Measurements from ENCODE around the gene PPP2R5D. TPM values are rescaled to one million over a fixed set of nuclear protein-coding genes. Genes with fewer than 3 reads are reported as not detected.

Gene PPP2R5D
- polyA plus RNA-seq, 1 experiment: 59.5 TPM

DNA sequence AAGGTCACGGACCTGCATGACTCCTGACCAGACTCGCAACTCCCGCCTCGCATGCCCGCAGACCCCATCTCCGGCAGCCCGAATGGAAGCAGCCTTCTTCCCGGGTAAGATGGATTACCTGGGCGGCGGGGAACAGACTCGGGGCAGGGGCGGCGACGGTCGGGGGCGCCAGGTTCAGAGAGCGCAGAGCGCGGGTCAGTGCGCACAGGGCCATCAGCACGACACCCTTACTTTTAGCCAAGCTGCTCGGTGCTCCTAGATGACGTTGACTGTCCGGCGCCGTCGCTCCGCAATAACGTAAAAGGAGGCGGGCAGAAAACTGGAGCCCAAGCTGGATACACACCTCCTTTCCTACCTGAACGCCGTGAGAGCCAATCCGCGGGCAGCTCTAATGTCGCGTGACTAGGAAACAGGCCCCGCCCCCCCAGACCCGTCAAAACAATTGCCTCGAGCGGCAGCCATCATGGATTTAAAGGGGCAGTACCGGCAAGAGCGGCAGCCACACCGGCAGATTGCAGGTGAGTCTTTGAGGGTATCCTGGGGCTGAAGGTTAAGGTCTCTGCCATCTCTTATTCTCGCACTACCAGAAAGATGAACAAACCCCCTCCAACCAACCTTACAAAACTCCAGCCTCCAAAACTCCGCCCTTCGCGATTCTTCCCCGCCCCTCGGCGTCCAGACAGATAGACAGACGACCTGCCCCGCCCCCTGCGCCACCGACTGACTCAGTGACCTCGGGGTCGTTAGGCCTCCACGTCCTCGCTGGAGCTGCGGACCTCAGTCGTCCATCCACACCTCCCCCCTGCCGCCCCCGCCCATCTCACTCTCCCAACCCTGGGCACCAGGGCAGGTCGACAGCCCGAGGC lies 75.0 kb downstream of the PPP2R5D start, which contains the start of the genes KLC4 and MRPL2:
KLC4 (plus strand) TSS at position 464 of the 866 bp plus-strand sequence. CDS start 1,705 bp downstream, outside the sequence.
MRPL2 (minus strand) TSS at position 267 of the 866 bp plus-strand sequence; CDS start at position 214, 53 bp downstream.
- no peaks in the 10 kb centered on the region; the same call in 1 of the 2 replicates for H3K9me3 ChIP-seq (ENCODE audit: control insufficient read depth, insufficient read depth, low read length)
- no peaks in the 10 kb centered on the region for H3K27me3 ChIP-seq (ENCODE audit: control insufficient read depth, insufficient read depth, low read length)
- CTCF ChIA-PET: interaction anchor here (0.6 to 1.4 kb wide), 4 partner anchors 69 to 111 kb away, joined by 3 to 6 read pairs (median 4); no protein-coding TSS in a partner anchor
- peak within 1 kb of the TSS; percentile 65 for H3K27ac ChIP-seq (ENCODE audit: low read depth, low read length)
- TF ChIP-seq, protein P1, sequence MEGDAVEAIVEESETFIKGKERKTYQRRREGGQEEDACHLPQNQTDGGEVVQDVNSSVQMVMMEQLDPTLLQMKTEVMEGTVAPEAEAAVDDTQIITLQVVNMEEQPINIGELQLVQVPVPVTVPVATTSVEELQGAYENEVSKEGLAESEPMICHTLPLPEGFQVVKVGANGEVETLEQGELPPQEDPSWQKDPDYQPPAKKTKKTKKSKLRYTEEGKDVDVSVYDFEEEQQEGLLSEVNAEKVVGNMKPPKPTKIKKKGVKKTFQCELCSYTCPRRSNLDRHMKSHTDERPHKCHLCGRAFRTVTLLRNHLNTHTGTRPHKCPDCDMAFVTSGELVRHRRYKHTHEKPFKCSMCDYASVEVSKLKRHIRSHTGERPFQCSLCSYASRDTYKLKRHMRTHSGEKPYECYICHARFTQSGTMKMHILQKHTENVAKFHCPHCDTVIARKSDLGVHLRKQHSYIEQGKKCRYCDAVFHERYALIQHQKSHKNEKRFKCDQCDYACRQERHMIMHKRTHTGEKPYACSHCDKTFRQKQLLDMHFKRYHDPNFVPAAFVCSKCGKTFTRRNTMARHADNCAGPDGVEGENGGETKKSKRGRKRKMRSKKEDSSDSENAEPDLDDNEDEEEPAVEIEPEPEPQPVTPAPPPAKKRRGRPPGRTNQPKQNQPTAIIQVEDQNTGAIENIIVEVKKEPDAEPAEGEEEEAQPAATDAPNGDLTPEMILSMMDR (IDR thresholded peaks at IDR 0.05; ENCODE audit: low read depth, low read length): no peak
- H3K4me3 ChIP-seq (ENCODE audit: low read depth, low read length): peak within 1 kb of the TSS; percentile 100
- peak; percentile 93 for DNase-seq (ENCODE audit: low read depth, low spot score)
- POLR2A ChIA-PET: interaction anchor here (0.5 to 2.4 kb wide), 7 partner anchors 16 to 1271 kb away, joined by 3 to 21 read pairs (median 4); partner anchors contain the start of genes PPP2R5D, PTK7 and RRP36

DNA sequence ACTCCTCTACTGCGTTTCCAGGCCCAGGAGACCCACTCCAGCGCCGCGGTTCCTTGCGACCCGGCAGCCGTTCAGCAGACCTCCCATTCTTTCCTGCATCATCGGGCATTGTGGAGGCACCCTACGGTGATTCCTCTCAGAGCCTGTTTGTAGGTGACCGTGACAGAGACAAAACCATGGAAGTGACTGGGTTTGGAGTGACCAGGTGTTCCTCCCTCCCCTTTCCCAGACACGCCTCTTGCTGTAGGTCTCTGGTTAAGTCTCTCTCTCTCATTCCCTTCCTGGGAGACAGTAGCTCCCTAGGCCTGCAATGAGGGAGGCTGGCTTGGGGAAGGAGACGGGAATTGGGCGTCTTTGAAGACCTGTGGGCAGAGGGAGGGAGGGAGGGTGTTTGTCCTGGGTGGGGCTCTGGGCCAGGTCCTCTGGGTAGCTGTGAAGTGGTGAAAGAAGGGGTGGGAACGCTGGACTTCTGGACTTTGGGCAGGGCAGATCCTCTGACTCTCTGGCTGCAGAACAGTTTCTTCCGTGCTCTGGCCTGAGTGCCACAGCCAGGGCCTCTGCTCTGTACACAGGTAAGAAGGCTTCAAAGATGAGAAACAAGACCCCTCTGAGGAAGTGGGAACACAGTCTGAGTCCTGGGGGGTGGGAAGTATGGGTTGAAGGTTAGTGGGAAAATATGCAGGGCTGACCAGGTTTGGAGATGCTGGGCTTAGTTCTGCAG lies 75.8 kb downstream of the PPP2R5D start:
- TF ChIP-seq, protein P1 (IDR thresholded peaks at IDR 0.05; ENCODE audit: low read depth, low read length): 0 out of 2 replicates have a peak, but pooled peaks have one; percentile 1
- Histone ChIP-seq H3K27me3 (ENCODE audit: control insufficient read depth, insufficient read depth, low read length) (no peaks in the 10 kb centered on the region), H3K27ac (ENCODE audit: low read depth, low read length) (peak overlapping the region; percentile 57), H3K4me3 (ENCODE audit: low read depth, low read length) (peak overlapping the region; percentile 89), H3K9me3 (ENCODE audit: control insufficient read depth, insufficient read depth, low read length) (no peaks in the 10 kb centered on the region; the same call in 1 of the 2 replicates)
- no peak for DNase-seq (ENCODE audit: low read depth, low spot score)
- ChIA-PET POLR2A (interaction anchor here (1.3 to 2.4 kb wide), 3 partner anchors 16 to 84 kb away, joined by 3 to 21 read pairs (median 6); partner anchors contain the start of genes PPP2R5D and PTK7), CTCF (interaction anchor here (0.6 to 1.4 kb wide), 5 partner anchors 9 to 110 kb away, joined by 3 to 8 read pairs (median 4); no protein-coding TSS in a partner anchor)

DNA sequence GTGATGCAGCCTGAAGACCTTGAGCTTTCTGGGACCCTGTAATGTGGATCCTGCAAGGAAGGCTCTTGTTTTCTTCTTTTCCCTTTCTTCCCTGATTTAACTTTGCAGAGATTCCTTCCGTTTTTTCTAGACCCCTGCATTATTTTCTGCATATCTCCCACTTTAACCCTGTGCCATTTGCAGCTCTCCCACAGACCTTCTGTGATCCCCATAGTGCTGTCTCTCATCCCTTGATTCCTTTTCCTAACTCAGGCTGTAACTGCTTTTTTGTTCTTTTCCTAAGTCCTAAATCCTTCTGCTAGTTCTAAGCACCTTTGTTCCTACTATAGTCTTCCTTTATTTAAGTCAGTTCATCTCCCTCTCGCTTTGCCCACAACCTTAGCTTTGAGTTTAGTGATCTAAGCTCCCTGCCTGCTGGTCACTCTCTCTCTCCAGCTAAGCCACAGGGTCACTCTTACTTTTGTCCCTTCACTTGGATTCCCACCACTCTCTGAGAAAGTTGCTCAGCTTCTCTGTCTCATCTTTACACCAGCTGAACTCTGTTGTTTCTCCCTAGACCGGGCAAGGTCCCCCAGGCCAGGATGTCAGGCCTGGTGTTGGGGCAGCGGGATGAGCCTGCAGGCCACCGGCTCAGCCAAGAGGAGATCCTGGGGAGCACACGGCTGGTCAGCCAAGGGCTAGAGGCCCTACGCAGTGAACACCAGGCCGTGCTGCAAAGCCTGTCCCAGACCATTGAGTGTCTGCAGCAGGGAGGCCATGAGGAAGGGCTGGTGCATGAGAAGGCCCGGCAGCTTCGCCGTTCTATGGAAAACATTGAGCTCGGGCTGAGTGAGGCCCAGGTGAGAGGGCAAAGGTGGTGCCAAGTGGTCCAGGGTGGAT lies 76.6 kb downstream of the PPP2R5D start:
- no peak overlapping the region for H3K27ac ChIP-seq (ENCODE audit: low read depth, low read length)
- DNase-seq (ENCODE audit: low read depth, low spot score): no peak
- no peaks in the 10 kb centered on the region for H3K27me3 ChIP-seq (ENCODE audit: control insufficient read depth, insufficient read depth, low read length)
- TF ChIP-seq, protein P1 (IDR thresholded peaks at IDR 0.05; ENCODE audit: low read depth, low read length): no peak
- CTCF ChIA-PET: interaction anchor here (0.6 to 1.4 kb wide), 3 partner anchors 9 to 83 kb away, joined by 4 to 8 read pairs (median 4); no protein-coding TSS in a partner anchor
- no peak overlapping the region; the same call in 1 of the 2 replicates for H3K4me3 ChIP-seq (ENCODE audit: low read depth, low read length)
- POLR2A ChIA-PET: interaction anchor here (0.9 to 2.4 kb wide), 2 partner anchors 15 to 77 kb away, joined by 6 to 21 read pairs; partner anchors contain the start of genes PPP2R5D and PTK7
- no peaks in the 10 kb centered on the region; the same call in 1 of the 2 replicates for H3K9me3 ChIP-seq (ENCODE audit: control insufficient read depth, insufficient read depth, low read length)

DNA sequence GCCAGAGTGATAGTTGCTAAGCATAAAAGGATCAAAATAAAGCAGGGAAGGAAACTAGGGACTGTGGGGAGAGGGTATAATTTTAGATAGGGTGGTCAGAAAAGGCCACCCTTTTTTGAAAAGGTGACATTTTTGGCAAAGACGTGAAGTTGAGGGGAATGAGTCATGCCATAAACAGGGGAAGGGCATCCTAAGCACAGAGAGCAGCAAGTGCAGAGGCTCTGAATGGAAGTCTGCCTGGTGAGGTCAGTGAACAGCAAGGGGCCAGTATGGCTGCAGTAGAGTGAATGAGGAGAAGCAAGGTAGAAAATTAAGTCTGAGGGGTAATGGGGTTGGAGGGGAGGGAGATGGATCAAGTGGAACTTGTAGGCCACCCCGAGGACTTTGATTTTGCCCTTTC lies 77.5 kb downstream of the PPP2R5D start:
- Histone ChIP-seq H3K9me3 (ENCODE audit: control insufficient read depth, insufficient read depth, low read length) (no peaks in the 10 kb centered on the region; the same call in 1 of the 2 replicates), H3K27me3 (ENCODE audit: control insufficient read depth, insufficient read depth, low read length) (no peaks in the 10 kb centered on the region), H3K27ac (ENCODE audit: low read depth, low read length) (no peak overlapping the region), H3K4me3 (ENCODE audit: low read depth, low read length) (no peak overlapping the region)
- TF ChIP-seq, protein P1 (IDR thresholded peaks at IDR 0.05; ENCODE audit: low read depth, low read length): no peak
- CTCF ChIA-PET: interaction anchor here (1.2 kb wide), 1 partner anchor 82 kb away, joined by 4 read pairs; no protein-coding TSS in a partner anchor
- POLR2A ChIA-PET: interaction anchor here (0.9 kb wide), 1 partner anchor 78 kb away, joined by 6 read pairs; the partner anchor contains the start of gene PPP2R5D
- DNase-seq (ENCODE audit: low read depth, low spot score): no peak

Measured in AG04450 (cell line).